Measurements from ENCODE around the gene FARP2.

FARP2 gene

GRCh38 chr2:241334813-241335212, 21.3 kb upstream of the FARP2 start:
- no peak for TF ChIP-seq CTCF (IDR thresholded peaks at IDR 0.05)

GRCh38 chr2:241339839-241340630, 16.1 kb upstream of the FARP2 start:
- TF ChIP-seq CTCF (IDR thresholded peaks at IDR 0.05), result no peak

DNA sequence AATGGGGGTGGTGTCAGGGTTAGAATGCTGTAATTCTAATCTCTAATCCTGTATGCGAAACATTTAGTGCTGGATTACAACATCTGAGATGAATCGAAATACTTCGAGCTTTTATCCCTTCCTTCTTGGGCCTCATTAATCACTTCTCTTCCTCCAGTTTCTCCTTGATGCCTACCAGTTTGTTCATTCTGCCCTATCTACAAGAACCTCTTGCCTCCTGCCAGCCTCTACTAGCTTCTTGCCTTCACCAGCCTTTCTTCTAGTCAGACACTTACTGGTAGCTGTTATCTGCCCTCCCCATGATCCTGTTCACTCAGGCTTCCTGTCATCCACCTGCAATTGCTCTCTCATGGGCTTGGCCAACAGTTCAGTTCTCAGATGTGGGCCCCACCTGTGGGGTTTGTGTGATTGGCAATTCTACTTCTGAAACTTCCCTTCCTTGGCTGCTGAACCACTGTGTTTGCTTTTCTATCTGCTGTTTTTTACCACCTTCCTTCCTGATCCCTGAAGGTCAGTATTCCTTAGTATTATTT, 15.4 kb upstream of the FARP2 start:
- TF ChIP-seq CTCF (IDR thresholded peaks at IDR 0.05), result no peak

GRCh38 chr2:241344925-241345651, 11.0 kb upstream of the FARP2 start:
- no peak for TF ChIP-seq CTCF (IDR thresholded peaks at IDR 0.05)

DNA sequence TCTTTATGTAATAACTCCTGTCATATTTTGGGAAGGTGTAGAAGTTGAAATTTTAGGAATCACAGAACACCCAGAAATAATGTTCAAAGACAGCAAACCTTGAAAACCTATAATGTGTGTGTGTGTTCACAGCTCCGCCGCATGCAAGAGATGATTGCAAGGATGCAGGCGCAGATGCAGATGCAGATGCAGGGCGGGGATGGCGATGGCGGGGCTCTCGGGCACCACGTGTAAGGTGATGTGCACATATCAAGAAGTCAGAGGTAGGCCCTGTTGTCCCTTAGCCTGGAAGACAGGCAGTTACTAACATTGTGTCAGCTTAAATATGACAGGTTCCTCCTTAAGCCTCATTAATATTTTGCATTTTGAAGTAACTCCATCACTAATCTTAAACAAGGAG, 6.1 kb upstream of the FARP2 start:
- no peak for TF ChIP-seq CTCF (IDR thresholded peaks at IDR 0.05)

DNA sequence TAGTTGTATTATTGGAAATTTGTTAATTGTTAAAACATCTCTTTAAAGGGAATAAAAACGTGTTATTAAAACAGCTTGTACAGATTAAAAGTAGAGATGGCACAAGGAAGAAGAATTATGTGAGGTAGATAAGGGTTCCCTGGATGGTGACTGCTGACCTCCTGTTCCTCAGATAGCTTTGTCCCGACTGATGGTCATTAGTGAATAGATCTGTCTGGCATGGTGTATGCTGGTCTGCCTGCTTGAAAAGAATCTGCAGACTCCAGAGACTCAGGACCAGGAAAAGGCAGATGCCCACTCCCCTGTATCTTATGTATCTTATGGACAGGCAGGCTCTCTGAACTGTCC, 5.6 kb upstream of the FARP2 start:
- no peak for TF ChIP-seq CTCF (IDR thresholded peaks at IDR 0.05)

DNA sequence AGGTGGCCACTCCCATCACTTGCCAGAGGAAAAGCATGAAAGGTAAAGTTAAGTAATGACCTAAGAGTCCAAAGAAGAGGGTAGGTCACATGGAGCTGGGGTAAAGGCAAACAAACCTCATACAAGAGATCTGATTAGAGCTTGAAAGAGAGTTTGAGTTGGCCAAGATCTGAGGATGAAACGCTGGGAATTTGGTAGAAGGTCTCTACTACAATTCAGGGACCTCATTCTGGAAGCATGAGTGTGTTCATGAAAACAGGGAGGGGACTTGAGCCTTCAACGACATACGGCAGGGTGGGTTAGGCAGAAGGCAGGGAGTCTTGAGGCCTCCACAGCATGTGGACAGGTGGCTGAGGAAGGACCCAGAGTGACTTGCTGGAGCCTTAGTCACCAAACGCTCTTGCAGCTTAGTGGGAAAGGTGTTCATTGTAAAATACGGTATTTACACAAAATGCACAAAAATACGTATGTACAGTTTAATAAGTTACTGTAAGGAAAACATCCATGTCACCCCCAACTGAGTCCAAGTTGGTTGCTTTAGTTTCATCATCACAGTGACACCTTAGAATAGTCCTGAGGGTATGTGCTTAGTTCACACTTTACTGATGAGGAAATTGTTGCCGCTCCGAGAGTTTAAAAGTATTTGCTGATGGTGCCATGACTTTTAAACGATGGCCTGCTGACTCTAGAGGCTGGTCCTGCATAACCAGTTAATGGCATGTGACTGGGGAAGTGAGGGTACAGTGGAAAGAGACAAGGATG, 5.0 kb upstream of the FARP2 start:
- TF ChIP-seq CTCF (IDR thresholded peaks at IDR 0.05), result no peak
